GOT3 (cell line): ENCODE data around the gene FBN1.

Experiments
- DNase-seq: peaks from one replicate; lab custom pipeline; 2025; ENCODE audit warnings: mixed read lengths; lab: John Stamatoyannopoulos, UW

FBN1 gene

GRCh38 chr15:48514103-48514816, 131.2 kb downstream of the FBN1 start:
- no peak for DNase-seq

GRCh38 chr15:48510976-48511375, 134.5 kb downstream of the FBN1 start:
- no peak for DNase-seq

- DNase-seq, result no peak
These were observed 138.0 kb downstream of the FBN1 start for GRCh38 chr15:48507416-48508065.

- DNase-seq, result no peak
These were observed 140.4 kb downstream of the FBN1 start for GRCh38 chr15:48505067-48505466.

GRCh38 chr15:48501208-48501607, 144.3 kb downstream of the FBN1 start:
- DNase-seq, result no peak

- no peak for DNase-seq
These were observed 144.9 kb downstream of the FBN1 start for GRCh38 chr15:48500595-48500994.

- no peak for DNase-seq
These were observed 145.5 kb downstream of the FBN1 start for GRCh38 chr15:48499978-48500377.

- DNase-seq, result no peak
These were observed 146.7 kb downstream of the FBN1 start for GRCh38 chr15:48498828-48499227.

- no peak for DNase-seq
These were observed 150.9 kb downstream of the FBN1 start for GRCh38 chr15:48494631-48495030.

GRCh38 chr15:48493763-48494225, 151.7 kb downstream of the FBN1 start:
- no peak for DNase-seq

GRCh38 chr15:48493084-48493762, 152.3 kb downstream of the FBN1 start:
- no peak for DNase-seq

GRCh38 chr15:48486228-48486627, 159.3 kb downstream of the FBN1 start:
- no peak for DNase-seq

GRCh38 chr15:48481802-48482201, 163.7 kb downstream of the FBN1 start:
- DNase-seq, result no peak

- no peak for DNase-seq
These were observed 165.8 kb downstream of the FBN1 start for GRCh38 chr15:48479751-48480150.

GRCh38 chr15:48478581-48478980, 166.9 kb downstream of the FBN1 start:
- no peak for DNase-seq

GRCh38 chr15:48477795-48478360, 167.6 kb downstream of the FBN1 start:
- no peak for DNase-seq

- no peak for DNase-seq
These were observed 169.7 kb downstream of the FBN1 start for GRCh38 chr15:48475600-48476395.

- no peak for DNase-seq
These were observed 171.8 kb downstream of the FBN1 start for GRCh38 chr15:48473667-48474066.

- no peak for DNase-seq
These were observed 172.8 kb downstream of the FBN1 start for GRCh38 chr15:48472756-48473155.

- DNase-seq, result no peak
These were observed 174.4 kb downstream of the FBN1 start for GRCh38 chr15:48471073-48471472.

- no peak for DNase-seq
These were observed 175.4 kb downstream of the FBN1 start for GRCh38 chr15:48470096-48470495.

GRCh38 chr15:48469681-48470080, 175.8 kb downstream of the FBN1 start:
- no peak for DNase-seq
